Keratinocyte (primary cell): ENCODE data around the gene MARVELD2.

Experiments
- CTCF ChIP-seq, 3 experiments: IDR thresholded peaks in 1 of 3; conservative IDR thresholded peaks in 1 of 3; optimal IDR thresholded peaks in 1 of 3; 2 replicates in 2 of 3; 3 replicates in 1 of 3; pipeline versions ENCODE3 to v1.5.1; 2011; ENCODE audit warnings: low read length in 3 of 3, mild to moderate bottlenecking in 3 of 3, moderate library complexity in 2 of 3, control low read depth in 1 of 3, inconsistent platforms in 1 of 3; ENCODE audit not compliant: insufficient read depth in 2 of 3; ENCODE audit errors: extremely low read depth in 1 of 3
- EZH2 ChIP-seq: IDR thresholded peaks from one replicate; pipeline ENCODE4 v1.6.1; 2012; ENCODE audit warnings: inconsistent platforms, mild to moderate bottlenecking, low read length, moderate library complexity

- no peak for TF ChIP-seq CTCF (optimal IDR thresholded peaks at IDR 0.05 in 1 of 3, IDR thresholded peaks at IDR 0.05 in 1 of 3, conservative IDR thresholded peaks at IDR 0.05 in 1 of 3; ENCODE audit: extremely low read depth in 1 of 3, insufficient read depth in 2 of 3, low read length in 3 of 3)
- TF ChIP-seq EZH2 = no peak
These were observed 52.7 kb downstream of the MARVELD2 start for GRCh38 chr5:69467442-69468225.
